GM23338 (cell line): ENCODE measurements around the gene SIGLEC12.

Experiments
- CREB1 ChIP-seq: fragments of 250-450 bp; sonication (Bioruptor Pico); IDR thresholded peaks from 2 replicates; pipeline ENCODE4 v1.5.0; 2020; ENCODE audit warnings: low read depth, mild to moderate bottlenecking, moderate library complexity
- CTCF ChIP-seq, 2 experiments: fragments of 200-600 bp in 1 of 2; sonication (generic) in 1 of 2; conservative IDR thresholded peaks; 2 replicates each; pipeline versions ENCODE4 v1.5.1 to v1.6.1; 2016 to 2017; ENCODE audit warnings: antibody characterized with exemption in 2 of 2, low read depth in 2 of 2, mild to moderate bottlenecking in 2 of 2, moderate library complexity in 1 of 2
- EZH2 ChIP-seq: fragments of 200-600 bp; sonication (generic); IDR thresholded peaks from one replicate; pipeline ENCODE4 v1.8.0; 2017; ENCODE audit warnings: antibody characterized with exemption, mild to moderate bottlenecking, low read depth; ENCODE audit not compliant: unreplicated experiment
- EZH2phosphoT487 ChIP-seq: fragments of 200-600 bp; sonication (generic); IDR thresholded peaks from one replicate; pipeline ENCODE4 v1.8.1; 2018; ENCODE audit warnings: antibody characterized with exemption; ENCODE audit not compliant: unreplicated experiment
- POLR2AphosphoS5 ChIP-seq: IDR thresholded peaks from 2 replicates; pipeline ENCODE4 v1.6.1; 2016; ENCODE audit warnings: antibody characterized with exemption, low read depth
- REST ChIP-seq: IDR thresholded peaks from one replicate; pipeline ENCODE4 v1.6.1; 2018; ENCODE audit warnings: antibody characterized with exemption; ENCODE audit not compliant: unreplicated experiment

- TF ChIP-seq EZH2 = no peak
- TF ChIP-seq CREB1 (CRISPR knock-in tag) = no peak
- TF ChIP-seq CTCF (conservative IDR thresholded peaks at IDR 0.05; ENCODE audit: low read depth in 2 of 2) = no peak
- no peak for TF ChIP-seq POLR2AphosphoS5
- no peak for TF ChIP-seq EZH2phosphoT487
- TF ChIP-seq REST = no peak
These were observed 23.2 kb upstream of the SIGLEC12 start for GRCh38 chr19:51524666-51525264.
